CD14-positive monocyte (primary cell): ENCODE results near the gene RCAN3. TPM values are rescaled to one million over a fixed set of nuclear protein-coding genes. Genes with fewer than 3 reads are reported as not detected.

Source experiments
- DNase-seq, 3 donors: peaks; one replicate each; pipeline ENCODE4 v3.0.0-alpha.2; 2011 to 2022
- H2AFZ ChIP-seq: 2 replicates; pipeline ENCODE4 v1.6.0; 2012; ENCODE audit warnings: mild to moderate bottlenecking, low read depth, low read length, inconsistent platforms; ENCODE audit not compliant: insufficient read depth, poor library complexity, severe bottlenecking
- H3K27ac ChIP-seq, 2 donors: 1 replicate in 1 of 2; 2 replicates in 1 of 2; pipeline ENCODE4 v1.5.1; 2012 to 2013; ENCODE audit warnings: low read length in 2 of 2, control low read depth in 1 of 2, inconsistent platforms in 1 of 2, low read depth in 1 of 2, mild to moderate bottlenecking in 1 of 2
- H3K27me3 ChIP-seq, 2 donors: one replicate each; pipeline versions ENCODE4 v1.6.0 to v1.6.1; 2011 to 2013; ENCODE audit warnings: low read length in 2 of 2; ENCODE audit not compliant: control insufficient read depth in 2 of 2, insufficient read depth in 2 of 2
- H3K36me3 ChIP-seq, 2 donors: replicated peaks in 1 of 2; 1 replicate in 1 of 2; 2 replicates in 1 of 2; pipeline versions ENCODE4 v1.5.1 to v1.6.1; 2012 to 2013; ENCODE audit warnings: low read length in 2 of 2, control low read depth in 1 of 2, inconsistent platforms in 1 of 2, mild to moderate bottlenecking in 1 of 2; ENCODE audit not compliant: insufficient read depth in 2 of 2, control insufficient read depth in 1 of 2
- H3K4me1 ChIP-seq, 2 donors: 1 replicate in 1 of 2; 2 replicates in 1 of 2; pipeline versions ENCODE4 v1.5.1 to v1.6.1; 2012 to 2013; ENCODE audit warnings: low read length in 2 of 2, control low read depth in 1 of 2, inconsistent platforms in 1 of 2, mild to moderate bottlenecking in 1 of 2, moderate library complexity in 1 of 2; ENCODE audit not compliant: insufficient read depth in 2 of 2, control insufficient read depth in 1 of 2
- H3K4me2 ChIP-seq: replicated peaks from 2 replicates; pipeline ENCODE3; 2012; ENCODE audit warnings: low read length, moderate library complexity, mild to moderate bottlenecking; ENCODE audit not compliant: poor library complexity, severe bottlenecking; ENCODE audit errors: extremely low read depth
- H3K4me3 ChIP-seq, 3 experiments: fragments of 200-600 bp in 1 of 3; sonication (generic) in 1 of 3; replicated peaks in 1 of 3; 1 replicate in 2 of 3; 2 replicates in 1 of 3; pipeline ENCODE4 v1.5.1; 2011 to 2013; ENCODE audit warnings: low read length in 3 of 3, mild to moderate bottlenecking in 3 of 3, control low read depth in 2 of 3, low read depth in 2 of 3, inconsistent platforms in 1 of 3, moderate library complexity in 1 of 3
- H3K79me2 ChIP-seq: 2 replicates; pipeline ENCODE4 v1.6.0; 2012; ENCODE audit warnings: mild to moderate bottlenecking, control low read depth, inconsistent platforms, low read length, moderate library complexity; ENCODE audit not compliant: insufficient read depth
- H3K9ac ChIP-seq: 2 replicates; pipeline ENCODE4 v1.6.0; 2017; ENCODE audit warnings: low read length, mild to moderate bottlenecking; ENCODE audit not compliant: insufficient read depth, poor library complexity, severe bottlenecking
- H3K9me3 ChIP-seq, 2 donors: replicated peaks in 1 of 2; 1 replicate in 1 of 2; 2 replicates in 1 of 2; pipeline versions ENCODE4 v1.5.1 to v1.6.1; 2012 to 2013; ENCODE audit warnings: low read length in 2 of 2, control low read depth in 1 of 2; ENCODE audit not compliant: control insufficient read depth in 1 of 2, insufficient read depth in 1 of 2
- H4K20me1 ChIP-seq: 2 replicates; pipeline ENCODE4 v1.6.0; 2012; ENCODE audit warnings: mild to moderate bottlenecking, low read length, control low read depth, moderate library complexity; ENCODE audit not compliant: insufficient read depth
- H3K27ac Mint-ChIP-seq, 7 donors: one replicate each; pipeline ENCODE4 v1.8.0; 2020; ENCODE audit warnings: mild to moderate bottlenecking in 7 of 7, mixed read lengths in 7 of 7, moderate library complexity in 6 of 7, inconsistent platforms in 2 of 7
- H3K27me3 Mint-ChIP-seq, 3 donors: one replicate each; pipeline ENCODE4 v1.8.0; 2021 to 2022; ENCODE audit warnings: low read depth in 3 of 3, mild to moderate bottlenecking in 3 of 3, mixed read lengths in 3 of 3, moderate library complexity in 3 of 3, inconsistent platforms in 1 of 3
- H3K36me3 Mint-ChIP-seq, 2 donors: one replicate each; pipeline ENCODE4 v1.8.0; 2020; ENCODE audit warnings: mixed read lengths in 2 of 2, inconsistent platforms in 1 of 2, mild to moderate bottlenecking in 1 of 2
- H3K4me1 Mint-ChIP-seq: one replicate; pipeline ENCODE4 v1.8.0; 2020; ENCODE audit warnings: mild to moderate bottlenecking, mixed read lengths
- H3K4me3 Mint-ChIP-seq, 2 donors: one replicate each; pipeline ENCODE4 v1.8.0; 2020; ENCODE audit warnings: mild to moderate bottlenecking in 2 of 2, mixed read lengths in 2 of 2, moderate library complexity in 1 of 2
- H3K9me3 Mint-ChIP-seq, 7 donors: one replicate each; pipeline ENCODE4 v1.8.0; 2020 to 2022; ENCODE audit warnings: mixed read lengths in 7 of 7, mild to moderate bottlenecking in 6 of 7, moderate library complexity in 6 of 7, inconsistent platforms in 2 of 7
- CTCF ChIP-seq: fragments of 200-600 bp; IDR thresholded peaks from one replicate; pipeline ENCODE4 v1.8.0; 2022; ENCODE audit warnings: antibody characterized with exemption, mild to moderate bottlenecking
- WGBS: methylation state at CpG from one replicate; pipeline ENCODE4 v1.1.5; 2013; ENCODE audit warnings: missing lambda C conversion rate; ENCODE audit not compliant: insufficient coverage; 5-methylcytosine and 5-hydroxymethylcytosine counted together
- intact Hi-C, 2 donors: fragments of 100-400 bp; cut with micrococcal nuclease; formaldehyde crosslinking; loops; one replicate each; pipeline versions ENCODE4 v1.15.0 to v1.15.1; 2023
- polyA plus RNA-seq, 3 donors: library from polyadenylated mRNA; depleted of rRNA in 1 of 3; unstranded in 2 of 3; stranded (reverse) in 1 of 3; fragments of 300-500 nt in 2 of 3; fragments of >200 nt in 1 of 3; fragmentation: Illumina TruSeq in 2 of 3; gene quantifications; 1 replicate in 2 of 3; 2 replicates in 1 of 3; pipeline ENCODE4 v1.2.3, GENCODE V29; 2012 to 2021

Gene RCAN3
- polyA plus RNA-seq, 3 donors: 7.1 to 9.1 (median 8.8) TPM

DNA sequence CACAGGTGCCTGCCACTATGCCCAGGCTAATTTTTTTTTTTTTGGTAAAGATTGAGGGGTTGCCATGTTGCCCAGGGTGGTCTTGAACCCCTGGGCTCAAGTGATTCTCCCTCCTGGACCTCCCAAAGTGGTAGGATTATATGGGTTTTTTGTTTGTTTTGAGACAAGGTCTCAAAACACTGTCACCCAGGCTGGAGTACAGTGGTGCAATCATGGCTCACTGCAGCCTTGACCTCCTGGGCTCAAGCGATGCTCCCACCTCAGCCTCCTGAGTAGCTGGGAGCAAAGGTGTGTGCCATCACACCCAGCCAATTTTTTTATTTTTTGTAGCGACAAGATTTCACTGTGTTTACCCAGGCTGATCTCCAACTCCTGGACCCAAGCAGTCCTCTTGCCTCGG is 8.9 kb upstream of the RCAN3 start:
- Histone ChIP-seq H3K36me3 (no peaks in the 10 kb centered on the region), H3K4me3 (no peak overlapping the region), H3K27ac (no peak overlapping the region), H3K4me1 (no peaks in the 10 kb centered on the region), H3K9ac (no peak overlapping the region), H2AFZ (no peak overlapping the region), H3K4me2 (no peak overlapping the region), H3K9me3 (peaks cover 0 to 13% of the 10 kb centered on the region in 2 donors), H3K79me2 (no peaks in the 10 kb centered on the region), H3K27me3 (no peaks in the 10 kb centered on the region), H4K20me1 (no peaks in the 10 kb centered on the region)
- 100% methylated on average over 1 of the region's 3 CpGs for WGBS
- no peak for TF ChIP-seq CTCF
- Mint-ChIP-seq H3K9me3 (peaks cover 7 to 20% (median 9%) of the 10 kb centered on the region in 7 donors), H3K27me3 (peaks cover 0 to 7% (median 6%) of the 10 kb centered on the region in 3 donors), H3K27ac (no peak overlapping the region), H3K36me3 (no peaks in the 10 kb centered on the region), H3K4me1 (no peaks in the 10 kb centered on the region), H3K4me3 (no peak overlapping the region)
- intact Hi-C loops: no loop called here
- no peak for DNase-seq

DNA sequence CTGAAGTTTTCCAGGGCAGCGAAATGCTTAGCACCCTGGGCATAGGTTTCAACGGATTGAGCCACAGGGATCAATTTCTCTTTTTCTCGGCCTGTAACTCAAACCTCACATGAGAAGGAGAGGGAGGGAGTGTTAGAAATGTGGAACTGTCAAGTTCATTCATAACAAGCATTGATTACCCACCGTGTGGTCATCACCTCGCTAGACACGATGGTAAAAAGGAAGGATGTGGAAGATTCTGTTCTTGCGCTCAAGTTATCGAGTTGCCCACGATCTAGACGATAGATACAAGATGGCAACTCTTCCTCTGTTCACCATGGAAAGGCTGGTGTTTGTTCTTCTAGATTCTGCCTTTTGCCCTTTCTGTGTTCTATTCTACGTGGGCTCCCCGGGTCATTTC is 4.0 kb upstream of the RCAN3 start:
- no peaks in the 10 kb centered on the region for H3K9me3 ChIP-seq
- H3K27ac Mint-ChIP-seq: no peak overlapping the region
- H3K27me3 ChIP-seq: no peaks in the 10 kb centered on the region
- H3K4me1 ChIP-seq: peaks cover 19 to 26% of the 10 kb centered on the region in 2 donors
- no peak for TF ChIP-seq CTCF
- no peak overlapping the region for H2AFZ ChIP-seq
- peaks cover 0 to 4% (median 0%) of the 10 kb centered on the region in 7 donors for H3K9me3 Mint-ChIP-seq
- intact Hi-C loops: no loop called here
- H3K27ac ChIP-seq: no peak overlapping the region
- H3K4me3 ChIP-seq: no peak overlapping the region
- no peak for DNase-seq
- no peak overlapping the region for H3K4me2 ChIP-seq
- no peak overlapping the region for H3K4me3 Mint-ChIP-seq
- peaks cover 30% of the 10 kb centered on the region for H3K4me1 Mint-ChIP-seq
- H3K36me3 Mint-ChIP-seq: peaks cover 0 to 2% of the 10 kb centered on the region in 2 donors
- no peaks in the 10 kb centered on the region for H4K20me1 ChIP-seq
- no peaks in the 10 kb centered on the region for H3K36me3 ChIP-seq
- 74% methylated on average over 3 of the region's 12 CpGs for WGBS
- H3K9ac ChIP-seq: no peak overlapping the region
- H3K79me2 ChIP-seq: peaks cover 5% of the 10 kb centered on the region
- H3K27me3 Mint-ChIP-seq: peaks cover 0 to 5% (median 1%) of the 10 kb centered on the region in 3 donors
